Nephron (organoid): ENCODE data around the gene ERCC6L2.

Experiments
- H3K27ac Mint-ChIP-seq, 3 experiments: 2 replicates each; pipeline ENCODE4 v1.8.0; 2020; ENCODE audit warnings: mixed read lengths in 3 of 3, mild to moderate bottlenecking in 2 of 3, moderate library complexity in 1 of 3
- H3K27me3 Mint-ChIP-seq: 2 replicates; pipeline ENCODE4 v1.8.0; 2021; ENCODE audit warnings: low read depth, mild to moderate bottlenecking, moderate library complexity, mixed read lengths
- H3K36me3 Mint-ChIP-seq: 2 replicates; pipeline ENCODE4 v1.8.0; 2020; ENCODE audit warnings: low read depth, mixed read lengths
- H3K4me1 Mint-ChIP-seq: 2 replicates; pipeline ENCODE4 v1.8.0; 2020; ENCODE audit warnings: mixed read lengths
- H3K4me3 Mint-ChIP-seq, 3 experiments: 2 replicates each; pipeline ENCODE4 v1.8.0; 2020; ENCODE audit warnings: mild to moderate bottlenecking in 3 of 3, mixed read lengths in 3 of 3, moderate library complexity in 2 of 3
- H3K9me3 Mint-ChIP-seq: 2 replicates; pipeline ENCODE4 v1.8.0; 2020; ENCODE audit warnings: mixed read lengths
- TF ChIP-seq, protein P1 (sequence below), 3 experiments: fragments of 200-600 bp; sonication (generic); IDR thresholded peaks; one replicate each; pipeline ENCODE4 v1.5.0; 2021; ENCODE audit warnings: antibody characterized with exemption in 3 of 3; ENCODE audit not compliant: unreplicated experiment in 3 of 3

ERCC6L2 gene

GRCh38 chr9:95875305-95876137 is at the start of gene ERCC6L2:
TSS of gene ERCC6L2 (plus strand) at chr9:95875691. CDS start at chr9:95876039, 348 bp downstream.
- Mint-ChIP-seq H3K27me3 (no peaks in the 10 kb centered on the region), H3K9me3 (peaks cover 4% of the 10 kb centered on the region)
- TF ChIP-seq, protein P1, sequence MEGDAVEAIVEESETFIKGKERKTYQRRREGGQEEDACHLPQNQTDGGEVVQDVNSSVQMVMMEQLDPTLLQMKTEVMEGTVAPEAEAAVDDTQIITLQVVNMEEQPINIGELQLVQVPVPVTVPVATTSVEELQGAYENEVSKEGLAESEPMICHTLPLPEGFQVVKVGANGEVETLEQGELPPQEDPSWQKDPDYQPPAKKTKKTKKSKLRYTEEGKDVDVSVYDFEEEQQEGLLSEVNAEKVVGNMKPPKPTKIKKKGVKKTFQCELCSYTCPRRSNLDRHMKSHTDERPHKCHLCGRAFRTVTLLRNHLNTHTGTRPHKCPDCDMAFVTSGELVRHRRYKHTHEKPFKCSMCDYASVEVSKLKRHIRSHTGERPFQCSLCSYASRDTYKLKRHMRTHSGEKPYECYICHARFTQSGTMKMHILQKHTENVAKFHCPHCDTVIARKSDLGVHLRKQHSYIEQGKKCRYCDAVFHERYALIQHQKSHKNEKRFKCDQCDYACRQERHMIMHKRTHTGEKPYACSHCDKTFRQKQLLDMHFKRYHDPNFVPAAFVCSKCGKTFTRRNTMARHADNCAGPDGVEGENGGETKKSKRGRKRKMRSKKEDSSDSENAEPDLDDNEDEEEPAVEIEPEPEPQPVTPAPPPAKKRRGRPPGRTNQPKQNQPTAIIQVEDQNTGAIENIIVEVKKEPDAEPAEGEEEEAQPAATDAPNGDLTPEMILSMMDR (IDR thresholded peaks at IDR 0.05; ENCODE audit: unreplicated experiment in 3 of 3): no peak

DNA sequence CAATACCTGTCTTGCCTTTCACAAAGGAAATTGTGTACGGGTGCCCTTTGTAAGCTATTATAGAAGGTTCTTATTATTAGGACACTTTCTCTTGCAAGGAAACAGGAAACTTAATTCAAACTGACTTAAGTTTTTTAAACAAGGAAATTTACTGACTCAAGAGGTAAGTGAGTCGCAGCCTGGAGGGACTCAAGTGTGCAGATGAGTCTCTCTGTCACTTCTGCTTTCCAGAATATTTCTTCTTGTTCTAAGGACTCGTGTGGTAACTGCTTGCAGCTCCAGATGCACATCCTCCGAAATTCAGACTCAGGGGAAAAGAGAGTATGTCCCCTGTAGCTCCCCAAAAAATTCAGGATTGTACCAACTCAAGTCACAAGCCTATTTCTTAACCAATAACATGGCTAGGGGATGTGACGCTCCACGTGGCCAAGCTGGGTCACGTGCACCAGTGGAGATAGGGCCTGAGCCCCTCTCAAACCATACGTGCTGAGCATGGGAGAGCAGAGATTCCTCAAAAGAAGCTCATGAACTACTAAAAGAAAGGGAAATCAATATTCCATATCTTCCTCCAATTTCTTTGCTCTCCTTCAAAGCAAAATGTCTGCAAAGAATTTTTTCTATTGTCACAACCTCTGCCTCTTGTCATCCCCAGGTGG is 49.2 kb upstream of the ERCC6L2 start:
- Mint-ChIP-seq H3K9me3 (no peaks in the 10 kb centered on the region), H3K27ac (no peak overlapping the region), H3K27me3 (peaks cover 3% of the 10 kb centered on the region), H3K4me3 (no peak overlapping the region), H3K36me3 (no peaks in the 10 kb centered on the region), H3K4me1 (no peaks in the 10 kb centered on the region)
- TF ChIP-seq, protein P1 (IDR thresholded peaks at IDR 0.05; ENCODE audit: unreplicated experiment in 3 of 3): no peak

More at GRCh38 chr9:95875305-95876137, at the start of gene ERCC6L2:
- H3K4me3 Mint-ChIP-seq: no peak within 1 kb of the TSS
- peaks cover 37% of the 10 kb centered on the region for H3K36me3 Mint-ChIP-seq
- H3K27ac Mint-ChIP-seq: no peak within 1 kb of the TSS
- peaks cover 27% of the 10 kb centered on the region for H3K4me1 Mint-ChIP-seq

- Mint-ChIP-seq H3K36me3 (no peaks in the 10 kb centered on the region), H3K9me3 (no peaks in the 10 kb centered on the region), H3K4me1 (peaks cover 31% of the 10 kb centered on the region), H3K27ac (no peak overlapping the region), H3K4me3 (no peak overlapping the region), H3K27me3 (no peaks in the 10 kb centered on the region)
- TF ChIP-seq, protein P1 (IDR thresholded peaks at IDR 0.05; ENCODE audit: unreplicated experiment in 3 of 3): no peak
These were observed 44.7 kb upstream of the ERCC6L2 start for GRCh38 chr9:95830768-95831167.

GRCh38 chr9:95831810-95832209 is 43.7 kb upstream of the ERCC6L2 start:
- no peaks in the 10 kb centered on the region for H3K9me3 Mint-ChIP-seq
- no peaks in the 10 kb centered on the region for H3K27me3 Mint-ChIP-seq
- TF ChIP-seq, protein P1 (IDR thresholded peaks at IDR 0.05; ENCODE audit: unreplicated experiment in 3 of 3): no peak
- H3K4me3 Mint-ChIP-seq: no peak overlapping the region
- H3K27ac Mint-ChIP-seq: peak overlapping the region in 2 of 3 experiments; percentile 27 to 32
- peaks cover 32% of the 10 kb centered on the region for H3K4me1 Mint-ChIP-seq
- no peaks in the 10 kb centered on the region for H3K36me3 Mint-ChIP-seq

GRCh38 chr9:95833546-95834178 is 41.8 kb upstream of the ERCC6L2 start:
- no peaks in the 10 kb centered on the region for H3K36me3 Mint-ChIP-seq
- H3K9me3 Mint-ChIP-seq: no peaks in the 10 kb centered on the region
- TF ChIP-seq, protein P1 (IDR thresholded peaks at IDR 0.05; ENCODE audit: unreplicated experiment in 3 of 3): no peak
- H3K27me3 Mint-ChIP-seq: no peaks in the 10 kb centered on the region
- peak overlapping the region; percentile 8 to 66 (median 62) for H3K27ac Mint-ChIP-seq
- no peak overlapping the region for H3K4me3 Mint-ChIP-seq
- peaks cover 38% of the 10 kb centered on the region for H3K4me1 Mint-ChIP-seq
